ENCODE data around the gene PRKAB2.

GRCh38 chr1:147109762-147110161 is 62.5 kb downstream of the PRKAB2 start:
- no peak for TF ChIP-seq CTCF (IDR thresholded peaks at IDR 0.05; ENCODE audit: low read depth, low read length)
- TF ChIP-seq EZH2phosphoT487 (IDR thresholded peaks at IDR 0.05; ENCODE audit: low read depth): no peak

All from OCI-LY3 (cell line).